NT2/D1 (cell line): ENCODE results near the gene BACH2.

ENCODE experiments used
- DNase-seq: peaks from one replicate; pipeline ENCODE4 v3.0.0-alpha.2; 2011; ENCODE audit warnings: low read depth, low spot score
- H3K27me3 ChIP-seq: 2 replicates; pipeline ENCODE4 v1.6.0; 2011; ENCODE audit warnings: mild to moderate bottlenecking; ENCODE audit not compliant: insufficient read length, insufficient read depth
- H3K36me3 ChIP-seq: 2 replicates; pipeline ENCODE4 v1.6.1; 2011; ENCODE audit warnings: mild to moderate bottlenecking, low read length, mixed read lengths; ENCODE audit not compliant: insufficient read depth, insufficient read length
- H3K4me1 ChIP-seq: 2 replicates; pipeline ENCODE4 v1.5.1; 2011; ENCODE audit not compliant: insufficient read depth, insufficient read length
- H3K4me3 ChIP-seq: 2 replicates; pipeline ENCODE4 v1.5.1; 2011; ENCODE audit warnings: low read depth; ENCODE audit not compliant: insufficient read length
- H3K9ac ChIP-seq: 2 replicates; pipeline ENCODE4 v1.6.0; 2011; ENCODE audit warnings: low read depth; ENCODE audit not compliant: insufficient read length
- H3K9me3 ChIP-seq: 2 replicates; pipeline ENCODE4 v1.5.1; 2011; ENCODE audit warnings: mild to moderate bottlenecking, low read length; ENCODE audit not compliant: insufficient read depth
- SUZ12 ChIP-seq: IDR thresholded peaks from 2 replicates; pipeline ENCODE4 v1.6.1; 2011; ENCODE audit not compliant: insufficient read length, insufficient read depth; ENCODE audit errors: extremely low read depth
- YY1 ChIP-seq: IDR thresholded peaks from 2 replicates; pipeline ENCODE4 v1.6.1; 2011; ENCODE audit not compliant: insufficient read length, insufficient read depth
- ZNF274 ChIP-seq: IDR thresholded peaks from 2 replicates; pipeline ENCODE4 v1.6.1; 2011; ENCODE audit warnings: mild to moderate bottlenecking, low read depth, low read length

Gene BACH2

DNA sequence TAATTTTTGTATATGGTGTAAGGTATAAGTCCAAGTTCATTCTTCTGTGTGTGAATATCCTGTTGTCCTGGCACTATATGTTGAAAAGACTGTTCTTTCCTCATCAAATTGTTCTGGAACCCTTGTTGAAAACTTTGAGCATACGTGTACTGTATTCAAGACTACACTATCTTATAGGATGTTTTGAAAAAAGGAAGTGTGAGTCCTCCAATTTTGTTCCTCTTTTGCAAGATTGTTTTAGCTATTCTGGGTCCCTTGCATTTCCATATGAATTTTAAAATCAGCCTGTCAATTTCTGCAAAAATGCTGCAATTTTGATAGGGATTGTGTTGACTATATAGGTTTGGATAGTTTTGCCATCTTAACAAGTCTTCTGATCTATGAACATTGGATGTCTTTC, 195.2 kb downstream of the BACH2 start:
- no peak overlapping the region for H3K9ac ChIP-seq
- DNase-seq, result no peak
- no peaks in the 10 kb centered on the region for H3K9me3 ChIP-seq
- no peak for TF ChIP-seq SUZ12
- no peak for TF ChIP-seq ZNF274
- no peak for TF ChIP-seq YY1
- no peaks in the 10 kb centered on the region for H3K27me3 ChIP-seq
- no peaks in the 10 kb centered on the region for H3K36me3 ChIP-seq
- no peak overlapping the region for H3K4me3 ChIP-seq
- no peaks in the 10 kb centered on the region for H3K4me1 ChIP-seq

DNA sequence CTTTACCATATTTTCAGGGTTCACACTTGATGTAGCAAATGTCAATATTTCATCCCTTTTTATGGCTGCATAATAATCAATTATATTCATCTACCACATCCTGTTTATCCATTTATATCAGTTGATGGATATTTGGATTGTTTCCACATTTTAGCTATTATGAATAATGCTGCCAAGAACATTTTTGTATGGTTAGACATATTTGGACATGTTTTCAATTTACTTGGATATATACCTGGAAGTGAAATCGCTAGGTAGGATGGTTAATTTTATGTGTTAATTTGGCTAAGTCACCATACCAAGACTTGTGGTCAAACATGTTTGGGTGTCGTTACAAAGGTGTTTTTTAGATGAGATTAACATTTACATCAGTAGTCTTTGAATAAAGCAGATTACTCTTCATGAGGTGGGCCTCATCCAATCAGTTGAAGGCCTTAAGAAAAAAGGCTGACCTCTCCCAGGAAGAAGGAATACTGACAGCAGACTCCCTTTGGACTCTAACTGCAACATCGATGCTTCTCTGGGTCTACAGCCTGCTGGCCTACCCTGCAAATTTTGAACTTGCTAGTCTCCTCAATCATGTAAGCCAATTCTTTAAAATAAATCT, 196.5 kb downstream of the BACH2 start:
- H3K4me1 ChIP-seq, result no peaks in the 10 kb centered on the region
- DNase-seq, result no peak
- H3K9me3 ChIP-seq, result no peaks in the 10 kb centered on the region
- no peak for TF ChIP-seq ZNF274
- H3K27me3 ChIP-seq, result no peaks in the 10 kb centered on the region
- H3K36me3 ChIP-seq, result no peaks in the 10 kb centered on the region
- H3K9ac ChIP-seq, result no peak overlapping the region
- no peak overlapping the region for H3K4me3 ChIP-seq

DNA sequence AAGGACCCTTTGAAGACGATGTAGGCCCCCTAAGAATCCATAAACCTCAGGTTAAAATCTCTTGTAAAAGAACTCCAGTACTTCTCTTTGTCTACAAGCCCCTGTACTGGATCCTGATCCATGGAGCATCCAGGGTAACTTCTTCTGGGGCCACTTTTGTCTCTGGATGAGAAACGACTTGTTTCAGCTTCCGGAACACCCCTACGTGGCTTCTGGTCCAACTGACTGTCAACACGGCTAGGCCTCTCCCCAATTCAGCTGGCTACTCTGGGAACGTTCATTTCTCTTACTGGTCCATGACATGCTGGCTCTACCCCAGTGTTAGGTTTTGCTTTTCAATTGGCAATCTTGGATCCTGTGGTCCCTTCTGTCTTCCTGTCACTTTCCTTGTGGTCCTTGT, 198.0 kb downstream of the BACH2 start:
- no peaks in the 10 kb centered on the region for H3K9me3 ChIP-seq
- no peak overlapping the region for H3K4me3 ChIP-seq
- H3K4me1 ChIP-seq, result no peaks in the 10 kb centered on the region
- DNase-seq, result no peak
- TF ChIP-seq SUZ12, result no peak
- TF ChIP-seq YY1, result no peak
- TF ChIP-seq ZNF274, result no peak
- H3K36me3 ChIP-seq, result no peaks in the 10 kb centered on the region
- no peak overlapping the region for H3K9ac ChIP-seq
- H3K27me3 ChIP-seq, result no peaks in the 10 kb centered on the region

DNA sequence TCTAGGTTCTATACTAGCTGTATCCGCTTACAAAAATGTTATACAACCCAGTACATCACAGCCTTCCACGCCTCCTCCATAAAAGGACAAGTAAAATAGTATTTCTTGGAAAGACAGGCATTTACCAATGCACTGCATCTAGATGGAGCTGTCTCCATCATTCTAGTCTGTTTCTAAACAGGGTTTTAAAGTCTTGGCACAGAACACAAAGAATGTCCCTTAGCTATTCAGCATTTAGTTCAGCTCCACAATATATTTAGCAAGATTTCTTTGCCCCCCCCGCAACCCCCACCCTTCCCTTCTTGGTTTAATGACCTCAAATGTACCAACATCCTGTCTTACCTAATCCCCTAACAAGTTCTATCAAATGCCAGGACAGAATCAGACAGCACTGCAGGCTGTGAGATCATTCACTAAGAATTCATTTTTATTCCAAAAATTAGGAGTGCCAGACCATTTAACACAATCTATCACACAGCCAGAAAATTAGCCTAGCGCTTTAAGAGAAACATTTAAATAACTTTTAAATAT, 198.6 kb downstream of the BACH2 start:
- Histone ChIP-seq H3K36me3 (no peaks in the 10 kb centered on the region), H3K9me3 (no peaks in the 10 kb centered on the region; the same call in 1 of the 2 replicates), H3K27me3 (no peaks in the 10 kb centered on the region), H3K9ac (no peak overlapping the region), H3K4me3 (no peak overlapping the region), H3K4me1 (no peaks in the 10 kb centered on the region)
- TF ChIP-seq ZNF274 (no peak), SUZ12 (no peak), YY1 (no peak)
- no peak for DNase-seq

DNA sequence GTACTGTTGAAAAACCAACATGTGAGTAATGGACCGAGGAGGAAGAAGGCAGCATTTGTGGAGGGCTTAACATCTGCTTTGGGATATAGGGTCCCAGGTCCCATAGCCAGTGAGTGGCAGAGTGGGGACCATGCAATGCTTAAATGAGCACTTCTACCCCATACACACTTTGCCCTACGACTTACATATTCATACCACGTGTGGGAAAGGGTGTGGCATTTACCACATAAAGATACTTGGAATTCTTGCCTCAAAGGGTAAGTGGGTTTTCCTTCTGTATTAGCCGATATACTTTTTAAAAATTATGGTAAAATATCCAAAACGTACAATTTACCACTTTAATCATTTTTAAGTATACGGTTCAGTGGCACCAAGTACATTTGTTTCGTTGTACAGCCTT, 199.3 kb downstream of the BACH2 start:
- H3K4me3 ChIP-seq, result no peak overlapping the region
- no peaks in the 10 kb centered on the region for H3K36me3 ChIP-seq
- no peaks in the 10 kb centered on the region for H3K4me1 ChIP-seq
- H3K9me3 ChIP-seq, result no peaks in the 10 kb centered on the region; the same call in 1 of the 2 replicates
- TF ChIP-seq ZNF274, result no peak
- no peak for TF ChIP-seq YY1
- no peak for TF ChIP-seq SUZ12
- no peak overlapping the region for H3K9ac ChIP-seq
- no peak for DNase-seq
- no peaks in the 10 kb centered on the region for H3K27me3 ChIP-seq

DNA sequence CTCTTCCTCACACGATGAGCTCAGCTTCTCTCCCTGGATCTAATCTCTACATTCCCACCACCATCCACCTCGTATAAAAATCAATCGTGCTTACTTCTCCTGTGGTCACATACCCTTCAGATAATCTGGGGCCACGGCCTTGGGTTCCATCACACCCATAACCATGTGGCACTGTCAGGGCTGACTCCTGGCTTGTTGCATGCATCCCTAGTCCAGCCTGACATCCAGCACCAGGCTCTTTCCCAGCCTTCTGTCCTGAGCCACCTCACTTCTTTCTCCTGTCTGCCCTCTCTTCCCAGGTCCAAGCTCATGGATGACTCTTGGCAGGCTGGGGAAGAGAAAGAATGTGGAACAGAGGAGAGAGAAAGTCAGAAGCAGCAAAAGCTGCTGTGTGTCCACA, 199.8 kb downstream of the BACH2 start:
- Histone ChIP-seq H3K36me3 (no peaks in the 10 kb centered on the region), H3K4me1 (no peaks in the 10 kb centered on the region), H3K9ac (no peak overlapping the region), H3K9me3 (no peaks in the 10 kb centered on the region; the same call in 1 of the 2 replicates), H3K4me3 (no peak overlapping the region), H3K27me3 (no peaks in the 10 kb centered on the region)
- TF ChIP-seq ZNF274, result no peak
- no peak for TF ChIP-seq SUZ12
- no peak for TF ChIP-seq YY1
- no peak for DNase-seq

DNA sequence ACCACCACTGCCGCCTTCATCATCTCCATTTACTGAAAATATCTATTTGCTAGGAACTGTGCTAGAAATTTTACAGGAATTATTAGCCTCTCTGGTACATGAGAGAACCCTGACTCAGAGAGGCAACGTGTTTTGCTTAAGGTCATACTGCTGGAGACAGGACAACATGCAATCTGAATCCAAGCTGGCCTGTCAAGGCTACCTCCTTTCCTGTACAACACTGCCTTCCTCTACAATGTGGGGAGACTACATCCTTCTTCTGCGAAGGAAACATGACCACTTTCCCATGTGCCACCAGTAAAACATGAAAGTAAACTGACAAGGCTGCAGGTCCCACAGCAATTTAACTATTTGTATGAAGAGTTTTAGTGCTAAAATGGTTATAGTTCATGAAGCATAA, 200.9 kb downstream of the BACH2 start:
- H3K4me1 ChIP-seq, result no peaks in the 10 kb centered on the region
- H3K4me3 ChIP-seq, result no peak overlapping the region
- no peaks in the 10 kb centered on the region; the same call in 1 of the 2 replicates for H3K9me3 ChIP-seq
- TF ChIP-seq SUZ12 (no peak), YY1 (no peak), ZNF274 (no peak)
- DNase-seq, result no peak
- H3K27me3 ChIP-seq, result no peaks in the 10 kb centered on the region
- no peaks in the 10 kb centered on the region for H3K36me3 ChIP-seq
- H3K9ac ChIP-seq, result no peak overlapping the region

DNA sequence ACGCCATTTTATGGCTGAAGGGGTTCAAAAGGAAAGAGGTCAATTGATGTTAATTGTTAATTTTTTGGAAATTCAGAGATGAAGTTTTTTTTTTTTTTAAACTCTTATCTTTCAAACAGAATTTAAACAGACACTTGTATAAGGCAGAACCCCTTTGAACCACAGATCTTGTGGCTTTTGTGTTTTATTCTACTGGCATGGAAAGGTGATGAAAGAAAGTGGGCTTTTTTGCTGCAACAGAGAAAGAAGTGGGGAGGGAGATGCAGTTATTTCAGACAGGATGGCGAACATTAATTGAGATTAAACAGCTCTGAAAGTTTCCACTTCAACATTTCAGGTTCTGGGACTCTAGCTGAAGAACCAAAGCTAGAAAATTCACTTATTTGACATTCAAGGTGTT, 201.5 kb downstream of the BACH2 start:
- TF ChIP-seq YY1 (no peak), ZNF274 (no peak), SUZ12 (no peak)
- no peaks in the 10 kb centered on the region for H3K4me1 ChIP-seq
- no peaks in the 10 kb centered on the region for H3K36me3 ChIP-seq
- no peaks in the 10 kb centered on the region; the same call in 1 of the 2 replicates for H3K9me3 ChIP-seq
- no peaks in the 10 kb centered on the region for H3K27me3 ChIP-seq
- no peak overlapping the region for H3K9ac ChIP-seq
- H3K4me3 ChIP-seq, result no peak overlapping the region
- DNase-seq, result no peak
